ENCODE data around the gene RB1. TPM values are rescaled to one million over a fixed set of nuclear protein-coding genes. Genes with fewer than 3 reads are reported as not detected.

RB1 gene
- total RNA-seq, 4 donors from 2014 or later = 18.2 to 79.2 (median 22.7) TPM

DNA sequence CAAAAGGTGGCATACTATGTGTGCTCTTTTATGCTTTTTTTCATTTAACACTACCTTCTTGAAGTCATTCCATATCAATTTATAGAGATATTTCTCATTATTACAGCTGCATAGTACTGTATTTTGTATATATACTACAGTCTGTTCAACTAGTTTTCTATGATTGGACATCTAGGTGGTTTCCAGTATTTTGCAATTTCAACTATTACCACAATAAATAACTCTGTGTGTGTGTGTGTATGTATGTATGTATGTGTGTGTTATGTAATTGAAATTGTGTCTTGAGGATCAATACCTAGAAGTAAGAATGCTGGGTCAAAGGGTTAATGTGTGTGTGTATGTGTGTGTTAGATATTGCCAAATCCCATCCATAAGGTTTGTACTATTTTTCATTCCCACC lies 102.3 kb downstream of the RB1 start:
- no peak for DNase-seq
- Histone ChIP-seq H3K27ac (no peak overlapping the region), H3K4me1 (peaks cover 0 to 11% (median 0%) of the 10 kb centered on the region in 4 donors), H3K27me3 (no peaks in the 10 kb centered on the region), H3K9me3 (no peaks in the 10 kb centered on the region), H3K4me3 (no peak overlapping the region), H3K36me3 (no peaks in the 10 kb centered on the region)
- no peak for TF ChIP-seq POLR2A (IDR thresholded peaks at IDR 0.05)
- TF ChIP-seq, protein P1, sequence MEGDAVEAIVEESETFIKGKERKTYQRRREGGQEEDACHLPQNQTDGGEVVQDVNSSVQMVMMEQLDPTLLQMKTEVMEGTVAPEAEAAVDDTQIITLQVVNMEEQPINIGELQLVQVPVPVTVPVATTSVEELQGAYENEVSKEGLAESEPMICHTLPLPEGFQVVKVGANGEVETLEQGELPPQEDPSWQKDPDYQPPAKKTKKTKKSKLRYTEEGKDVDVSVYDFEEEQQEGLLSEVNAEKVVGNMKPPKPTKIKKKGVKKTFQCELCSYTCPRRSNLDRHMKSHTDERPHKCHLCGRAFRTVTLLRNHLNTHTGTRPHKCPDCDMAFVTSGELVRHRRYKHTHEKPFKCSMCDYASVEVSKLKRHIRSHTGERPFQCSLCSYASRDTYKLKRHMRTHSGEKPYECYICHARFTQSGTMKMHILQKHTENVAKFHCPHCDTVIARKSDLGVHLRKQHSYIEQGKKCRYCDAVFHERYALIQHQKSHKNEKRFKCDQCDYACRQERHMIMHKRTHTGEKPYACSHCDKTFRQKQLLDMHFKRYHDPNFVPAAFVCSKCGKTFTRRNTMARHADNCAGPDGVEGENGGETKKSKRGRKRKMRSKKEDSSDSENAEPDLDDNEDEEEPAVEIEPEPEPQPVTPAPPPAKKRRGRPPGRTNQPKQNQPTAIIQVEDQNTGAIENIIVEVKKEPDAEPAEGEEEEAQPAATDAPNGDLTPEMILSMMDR (IDR thresholded peaks at IDR 0.05) = no peak

DNA sequence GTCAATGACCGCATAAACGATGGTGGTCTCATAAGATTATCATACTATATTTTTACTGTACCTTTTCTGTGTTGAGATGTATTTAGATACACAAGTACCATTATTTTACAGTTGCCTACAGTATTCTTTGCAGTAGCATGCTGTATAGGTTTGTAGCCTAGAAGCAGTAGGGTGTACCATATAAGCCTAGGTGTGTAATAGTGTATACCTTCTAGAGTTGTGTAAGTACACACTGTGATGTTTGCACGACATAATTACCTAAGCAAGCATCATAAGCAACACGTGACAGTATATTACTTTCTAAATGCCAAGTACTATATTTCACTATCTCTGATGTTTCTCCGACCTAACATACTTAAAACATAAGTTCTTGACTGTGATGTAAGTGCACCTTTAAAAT lies 106.6 kb downstream of the RB1 start:
- peak overlapping the region; percentile 4 to 78 (median 22) for H3K27ac ChIP-seq

DNA sequence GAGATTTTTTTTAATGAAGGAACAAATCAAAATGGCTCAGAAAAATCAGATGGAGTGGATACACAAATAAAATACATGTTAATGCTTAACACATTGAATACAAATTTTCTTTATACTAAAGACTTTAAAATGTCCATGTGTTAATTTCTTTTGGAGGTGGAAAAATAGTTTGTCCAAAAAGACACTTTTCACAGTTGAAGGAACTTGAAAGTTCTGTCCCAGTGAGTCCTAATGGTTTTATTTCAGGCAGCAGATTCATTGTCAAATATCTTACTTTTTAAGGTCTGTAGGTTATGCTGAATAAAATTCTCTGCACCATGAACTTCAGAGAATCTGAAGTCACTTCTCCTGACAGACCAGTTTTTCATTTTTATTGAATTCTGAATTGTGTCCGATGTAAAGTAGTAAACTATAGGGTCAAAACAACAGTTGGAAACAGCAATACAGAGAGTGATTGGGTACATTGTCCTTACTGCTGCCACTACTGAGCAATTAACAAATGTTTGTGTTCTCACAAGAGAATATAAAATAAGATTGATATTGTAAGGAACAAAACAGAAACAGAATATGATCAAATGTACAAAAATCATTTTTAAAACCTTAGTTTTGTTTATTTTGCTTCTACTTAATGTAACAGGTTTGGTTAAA lies 107.7 kb downstream of the RB1 start:
- no peak for TF ChIP-seq POLR2A (IDR thresholded peaks at IDR 0.05)
- TF ChIP-seq, protein P1 (IDR thresholded peaks at IDR 0.05) = no peak
- peaks cover 0 to 6% (median 0%) of the 10 kb centered on the region in 4 donors for H3K4me1 ChIP-seq
- DNase-seq = no peak
- H3K27me3 ChIP-seq = no peaks in the 10 kb centered on the region
- H3K27ac ChIP-seq = peak overlapping the region; percentile 54 to 78 (median 59)
- H3K9me3 ChIP-seq = no peaks in the 10 kb centered on the region
- no peaks in the 10 kb centered on the region for H3K36me3 ChIP-seq
- peak overlapping the region; percentile 25 to 46 (median 34) for H3K4me3 ChIP-seq

More for the DNA sequence above, 106.6 kb downstream of the RB1 start:
- no peak for TF ChIP-seq POLR2A (IDR thresholded peaks at IDR 0.05)
- TF ChIP-seq, protein P1 (IDR thresholded peaks at IDR 0.05) = no peak
- H3K4me3 ChIP-seq = peak overlapping the region in 2 of 4 donors; percentile 14 to 46
- H3K27me3 ChIP-seq = no peaks in the 10 kb centered on the region
- no peaks in the 10 kb centered on the region for H3K36me3 ChIP-seq
- no peak for DNase-seq
- H3K4me1 ChIP-seq = peaks cover 0 to 6% (median 0%) of the 10 kb centered on the region in 4 donors
- no peaks in the 10 kb centered on the region for H3K9me3 ChIP-seq

DNA sequence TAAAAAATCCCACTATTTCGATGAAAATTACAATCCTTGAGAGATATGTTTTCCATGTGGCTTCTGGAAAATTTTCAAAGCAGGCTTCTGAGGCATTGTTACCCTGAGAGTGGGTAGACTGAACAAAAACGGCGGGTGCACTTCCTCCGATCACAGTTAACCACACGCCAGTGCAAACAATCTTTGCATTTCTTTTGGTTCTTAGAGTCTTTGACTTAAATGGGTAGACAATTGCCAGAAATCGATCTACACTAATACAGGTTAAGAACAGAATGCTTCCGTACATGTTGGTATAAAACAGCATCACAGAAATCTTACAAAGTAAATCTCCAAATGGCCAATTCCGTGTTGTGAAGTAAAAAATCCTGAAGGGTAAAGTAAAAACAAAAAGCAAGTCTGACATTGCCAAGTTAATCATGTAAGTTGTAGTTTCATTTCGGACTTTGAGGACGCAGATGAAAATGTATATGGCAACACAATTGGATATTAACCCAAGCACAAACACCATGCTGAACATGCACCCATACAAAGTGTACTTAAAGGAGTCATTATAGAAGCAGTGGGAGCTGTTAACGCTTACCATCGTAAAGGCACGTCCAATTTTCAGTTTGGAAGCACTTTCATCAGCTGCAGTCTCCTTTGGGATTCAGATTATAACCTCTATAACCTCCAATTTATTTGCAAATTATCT lies 108.4 kb downstream of the RB1 start:
- peak overlapping the region; percentile 54 to 78 (median 59) for H3K27ac ChIP-seq

DNA sequence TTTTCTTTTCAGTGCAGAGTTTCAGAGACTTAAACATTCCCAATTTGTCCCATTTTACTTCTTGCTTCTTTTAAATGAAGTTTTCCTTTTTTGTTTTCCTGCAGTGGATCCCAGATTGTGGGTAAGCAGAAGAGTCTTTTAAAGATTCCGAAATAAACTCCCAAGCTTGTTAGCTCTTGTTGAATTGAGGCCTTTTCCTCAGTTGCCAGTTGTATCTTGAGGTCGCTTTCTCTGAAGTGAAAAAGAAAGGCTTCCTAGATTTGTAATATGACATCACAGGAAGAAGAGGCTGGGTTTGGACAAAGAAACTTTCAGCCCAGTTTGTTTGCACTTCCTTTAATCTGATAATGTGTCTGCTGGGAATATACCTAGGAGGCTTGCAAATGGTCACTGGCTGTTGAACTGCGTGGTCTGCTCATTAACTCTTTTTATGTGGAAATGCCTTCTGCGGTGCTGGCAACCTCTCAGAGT lies 109.4 kb downstream of the RB1 start, which contains the start of gene LPAR6:
LPAR6 (minus strand) TSS at position 233 of the 471 bp plus-strand sequence. CDS start 690 bp downstream, outside the sequence.
- H3K9me3 ChIP-seq = no peaks in the 10 kb centered on the region
- no peaks in the 10 kb centered on the region for H3K27me3 ChIP-seq
- no peaks in the 10 kb centered on the region for H3K4me1 ChIP-seq
- peak within 1 kb of the TSS; percentile 25 to 46 (median 34) for H3K4me3 ChIP-seq
- DNase-seq = no peak
- H3K36me3 ChIP-seq = no peaks in the 10 kb centered on the region
- peak within 1 kb of the TSS; percentile 54 to 78 (median 59) for H3K27ac ChIP-seq
- TF ChIP-seq, protein P1 (IDR thresholded peaks at IDR 0.05) = no peak
- peak in 1 of 2 donors; percentile 62 for TF ChIP-seq POLR2A (IDR thresholded peaks at IDR 0.05)

More for the DNA sequence above, 108.4 kb downstream of the RB1 start:
- TF ChIP-seq POLR2A (IDR thresholded peaks at IDR 0.05) = no peak
- TF ChIP-seq, protein P1 (IDR thresholded peaks at IDR 0.05) = no peak
- H3K9me3 ChIP-seq = no peaks in the 10 kb centered on the region
- H3K4me3 ChIP-seq = peak overlapping the region; percentile 25 to 46 (median 34)
- H3K4me1 ChIP-seq = no peaks in the 10 kb centered on the region
- H3K27me3 ChIP-seq = no peaks in the 10 kb centered on the region
- no peaks in the 10 kb centered on the region for H3K36me3 ChIP-seq
- DNase-seq = no peak

Measured in Peyer's patch (tissue), 4 donors.